ENCODE results near the gene IL1RAPL1.

DNA sequence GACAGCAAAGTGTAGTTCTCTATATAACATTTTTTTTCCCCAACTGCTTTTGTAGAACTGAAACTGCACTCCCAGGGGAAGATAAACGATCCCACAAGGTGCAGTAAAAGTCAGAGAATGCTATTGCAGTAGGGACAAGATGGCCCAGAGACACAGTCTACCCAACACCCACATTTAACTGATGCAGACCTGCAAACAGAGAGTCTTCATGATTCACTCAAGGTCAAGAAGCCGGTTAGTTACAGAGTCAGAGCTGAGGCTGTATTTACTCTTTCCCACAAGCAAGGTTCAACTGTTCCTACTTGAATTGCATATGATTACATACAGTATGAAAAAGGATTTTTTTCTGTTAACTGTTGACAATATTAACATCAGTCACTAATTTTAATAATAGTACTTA, 654.6 kb downstream of the IL1RAPL1 start:
- TF ChIP-seq, protein P1, sequence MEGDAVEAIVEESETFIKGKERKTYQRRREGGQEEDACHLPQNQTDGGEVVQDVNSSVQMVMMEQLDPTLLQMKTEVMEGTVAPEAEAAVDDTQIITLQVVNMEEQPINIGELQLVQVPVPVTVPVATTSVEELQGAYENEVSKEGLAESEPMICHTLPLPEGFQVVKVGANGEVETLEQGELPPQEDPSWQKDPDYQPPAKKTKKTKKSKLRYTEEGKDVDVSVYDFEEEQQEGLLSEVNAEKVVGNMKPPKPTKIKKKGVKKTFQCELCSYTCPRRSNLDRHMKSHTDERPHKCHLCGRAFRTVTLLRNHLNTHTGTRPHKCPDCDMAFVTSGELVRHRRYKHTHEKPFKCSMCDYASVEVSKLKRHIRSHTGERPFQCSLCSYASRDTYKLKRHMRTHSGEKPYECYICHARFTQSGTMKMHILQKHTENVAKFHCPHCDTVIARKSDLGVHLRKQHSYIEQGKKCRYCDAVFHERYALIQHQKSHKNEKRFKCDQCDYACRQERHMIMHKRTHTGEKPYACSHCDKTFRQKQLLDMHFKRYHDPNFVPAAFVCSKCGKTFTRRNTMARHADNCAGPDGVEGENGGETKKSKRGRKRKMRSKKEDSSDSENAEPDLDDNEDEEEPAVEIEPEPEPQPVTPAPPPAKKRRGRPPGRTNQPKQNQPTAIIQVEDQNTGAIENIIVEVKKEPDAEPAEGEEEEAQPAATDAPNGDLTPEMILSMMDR (IDR thresholded peaks at IDR 0.05; ENCODE audit: extremely low read depth in 1 of 2, insufficient read depth in 1 of 2, low read depth in 1 of 2, low read length in 2 of 2): no peak
- TF ChIP-seq EZH2 (IDR thresholded peaks at IDR 0.05; ENCODE audit: borderline replicate concordance, low read depth, low read length, severe bottlenecking) (no peak), POLR2A (IDR thresholded peaks at IDR 0.05; ENCODE audit: low read depth, low read length) (no peak)

Measured in endothelial cell of umbilical vein (primary cell).